ENCODE results near the gene SPHK2. TPM values are rescaled to one million over a fixed set of nuclear protein-coding genes. Genes with fewer than 3 reads are reported as not detected.
"Not testable (repeated sequence)": the region's sequence is repeated elsewhere in the genome, so short reads cannot be mapped to it uniquely, and the experiment has no call there.

SPHK2 gene
- total RNA-seq, 1 donor from 2014 or later = 7.2 TPM

DNA sequence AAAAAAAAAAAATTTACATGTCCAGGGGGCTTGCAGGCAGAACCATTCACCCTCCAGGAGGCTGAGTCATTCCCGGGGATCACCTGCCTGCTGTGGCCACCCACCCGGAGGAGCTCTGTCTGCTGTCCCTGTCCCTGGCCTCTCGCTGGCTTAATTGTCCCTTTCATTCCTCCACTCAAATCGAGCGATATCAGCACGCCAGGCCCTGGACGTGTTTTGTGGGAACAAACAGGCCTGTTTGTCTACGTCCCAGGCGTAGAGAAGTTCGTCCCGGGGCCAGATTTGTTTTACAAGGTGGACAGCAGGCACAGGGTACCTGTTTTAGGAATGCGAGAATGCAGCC is 46.2 kb upstream of the SPHK2 start:
- Mint-ChIP-seq H3K4me3 (no peak overlapping the region), H3K9me3 (no peaks in the 10 kb centered on the region), H3K27me3 (ENCODE audit: insufficient read depth, low read depth) (peaks cover 17% of the 10 kb centered on the region), H3K36me3 (no peaks in the 10 kb centered on the region), H3K4me1 (peaks cover 40% of the 10 kb centered on the region), H3K27ac (peak overlapping the region; percentile 92)
- DNase-seq (ENCODE audit: low spot score) = peak; percentile 67
- Histone ChIP-seq H3K9me3 (ENCODE audit: low read depth) (no peaks in the 10 kb centered on the region), H2AFZ (replicated peaks) (no peak overlapping the region), H3K9ac (no peak overlapping the region), H3K27me3 (peaks cover 9% of the 10 kb centered on the region), H4K20me1 (ENCODE audit: low read depth) (no peaks in the 10 kb centered on the region), H3K36me3 (no peaks in the 10 kb centered on the region), H3K4me1 (peaks cover 10% of the 10 kb centered on the region), H3F3A (ENCODE audit: low read depth) (peaks cover 23% of the 10 kb centered on the region), H3K79me2 (ENCODE audit: low read depth) (no peaks in the 10 kb centered on the region), H3K4me2 (peak overlapping the region; percentile 42), H3K4me3 (no peak overlapping the region), H3K27ac (no peak overlapping the region)
- TF ChIP-seq, protein P1, sequence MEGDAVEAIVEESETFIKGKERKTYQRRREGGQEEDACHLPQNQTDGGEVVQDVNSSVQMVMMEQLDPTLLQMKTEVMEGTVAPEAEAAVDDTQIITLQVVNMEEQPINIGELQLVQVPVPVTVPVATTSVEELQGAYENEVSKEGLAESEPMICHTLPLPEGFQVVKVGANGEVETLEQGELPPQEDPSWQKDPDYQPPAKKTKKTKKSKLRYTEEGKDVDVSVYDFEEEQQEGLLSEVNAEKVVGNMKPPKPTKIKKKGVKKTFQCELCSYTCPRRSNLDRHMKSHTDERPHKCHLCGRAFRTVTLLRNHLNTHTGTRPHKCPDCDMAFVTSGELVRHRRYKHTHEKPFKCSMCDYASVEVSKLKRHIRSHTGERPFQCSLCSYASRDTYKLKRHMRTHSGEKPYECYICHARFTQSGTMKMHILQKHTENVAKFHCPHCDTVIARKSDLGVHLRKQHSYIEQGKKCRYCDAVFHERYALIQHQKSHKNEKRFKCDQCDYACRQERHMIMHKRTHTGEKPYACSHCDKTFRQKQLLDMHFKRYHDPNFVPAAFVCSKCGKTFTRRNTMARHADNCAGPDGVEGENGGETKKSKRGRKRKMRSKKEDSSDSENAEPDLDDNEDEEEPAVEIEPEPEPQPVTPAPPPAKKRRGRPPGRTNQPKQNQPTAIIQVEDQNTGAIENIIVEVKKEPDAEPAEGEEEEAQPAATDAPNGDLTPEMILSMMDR (IDR thresholded peaks at IDR 0.05) = no peak
- TF ChIP-seq EZH2phosphoT487 (IDR thresholded peaks at IDR 0.05) (no peak), EZH2 (IDR thresholded peaks at IDR 0.05) (no peak)

DNA sequence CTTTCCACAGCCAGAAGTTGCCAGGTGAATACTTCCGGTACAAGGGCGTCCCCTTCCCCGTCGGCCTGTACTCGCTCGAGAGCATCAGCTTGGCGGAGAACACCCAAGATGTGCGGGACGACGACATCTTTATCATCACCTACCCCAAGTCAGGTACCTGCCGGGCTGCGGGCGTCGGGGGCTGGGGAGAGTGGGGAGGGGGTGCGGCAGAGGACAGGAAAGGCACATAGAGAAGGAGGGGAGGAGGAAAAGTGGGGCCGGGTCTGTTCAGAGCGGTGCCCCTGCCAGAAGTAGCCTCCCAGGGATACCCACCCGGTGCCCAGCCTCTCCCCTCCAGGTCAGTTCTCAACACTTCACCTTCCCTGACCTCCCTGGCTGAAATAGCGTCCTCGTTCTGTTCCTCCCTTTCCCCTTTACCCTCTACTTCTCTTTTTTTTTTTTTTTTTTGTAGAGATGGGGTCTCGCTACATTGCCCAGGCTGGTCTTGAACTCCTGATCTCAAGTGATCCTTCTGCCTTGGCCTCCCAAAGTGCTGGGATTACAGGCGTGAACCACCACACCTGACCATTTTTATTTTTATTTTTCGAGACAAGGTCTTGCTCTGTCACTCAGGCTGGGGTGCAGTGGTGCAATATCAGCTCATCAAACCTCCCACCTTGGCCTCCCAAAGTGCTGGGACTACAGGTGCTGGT is 43.2 kb upstream of the SPHK2 start:
- no peak overlapping the region for H3K27ac ChIP-seq
- DNase-seq (ENCODE audit: low spot score) = no peak
- Mint-ChIP-seq H3K27me3 (ENCODE audit: insufficient read depth, low read depth) (peaks cover 15% of the 10 kb centered on the region), H3K9me3 (no peaks in the 10 kb centered on the region), H3K36me3 (no peaks in the 10 kb centered on the region), H3K27ac (no peak overlapping the region), H3K4me3 (no peak overlapping the region), H3K4me1 (peaks cover 27% of the 10 kb centered on the region)
- peaks cover 13% of the 10 kb centered on the region for H3F3A ChIP-seq (ENCODE audit: low read depth)
- no peak overlapping the region for H3K4me2 ChIP-seq
- no peaks in the 10 kb centered on the region for H3K27me3 ChIP-seq
- no peaks in the 10 kb centered on the region for H3K36me3 ChIP-seq
- H3K79me2 ChIP-seq (ENCODE audit: low read depth) = no peaks in the 10 kb centered on the region
- no peaks in the 10 kb centered on the region for H4K20me1 ChIP-seq (ENCODE audit: low read depth)
- TF ChIP-seq, protein P1 (IDR thresholded peaks at IDR 0.05) = no peak
- TF ChIP-seq EZH2phosphoT487 (IDR thresholded peaks at IDR 0.05) = no peak
- no peak for TF ChIP-seq EZH2 (IDR thresholded peaks at IDR 0.05)
- no peaks in the 10 kb centered on the region for H3K9me3 ChIP-seq (ENCODE audit: low read depth)
- no peak overlapping the region for H2AFZ ChIP-seq (replicated peaks)
- peaks cover 10% of the 10 kb centered on the region for H3K4me1 ChIP-seq
- no peak overlapping the region for H3K4me3 ChIP-seq
- H3K9ac ChIP-seq = no peak overlapping the region

DNA sequence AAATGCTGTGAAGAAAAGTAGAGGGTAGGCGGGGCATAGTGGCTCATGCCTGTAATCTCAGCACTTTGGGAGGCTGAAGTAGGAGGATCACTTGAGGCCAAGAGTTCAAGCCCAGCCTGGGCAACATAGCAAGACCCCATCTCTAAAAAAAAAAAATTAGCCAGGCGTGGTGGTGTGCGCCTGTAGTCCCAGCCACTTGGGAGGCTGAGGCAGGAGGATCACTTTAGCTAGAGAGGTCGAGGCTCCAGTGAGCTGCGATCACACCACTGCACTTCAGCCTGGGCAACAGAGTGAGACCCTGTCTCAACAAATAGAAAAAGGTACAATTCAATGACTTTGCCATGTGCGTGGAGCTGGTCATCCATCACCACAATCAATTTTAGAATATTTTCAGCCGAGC is 41.4 kb upstream of the SPHK2 start:
- not testable (repeated sequence) for H3K9me3 Mint-ChIP-seq; H3K4me3 Mint-ChIP-seq; H4K20me1 ChIP-seq (ENCODE audit: low read depth); H3K9ac ChIP-seq; H3K79me2 ChIP-seq (ENCODE audit: low read depth); H3K36me3 Mint-ChIP-seq; H3K27ac ChIP-seq; H3K4me2 ChIP-seq; H3K9me3 ChIP-seq (ENCODE audit: low read depth); H3K27me3 ChIP-seq; H3K36me3 ChIP-seq; DNase-seq (ENCODE audit: low spot score); H3K27ac Mint-ChIP-seq; H3K4me3 ChIP-seq; H2AFZ ChIP-seq (replicated peaks); H3K27me3 Mint-ChIP-seq (ENCODE audit: insufficient read depth, low read depth); H3K4me1 ChIP-seq; H3F3A ChIP-seq (ENCODE audit: low read depth)
- H3K4me1 Mint-ChIP-seq = peaks cover 17% of the 10 kb centered on the region

DNA sequence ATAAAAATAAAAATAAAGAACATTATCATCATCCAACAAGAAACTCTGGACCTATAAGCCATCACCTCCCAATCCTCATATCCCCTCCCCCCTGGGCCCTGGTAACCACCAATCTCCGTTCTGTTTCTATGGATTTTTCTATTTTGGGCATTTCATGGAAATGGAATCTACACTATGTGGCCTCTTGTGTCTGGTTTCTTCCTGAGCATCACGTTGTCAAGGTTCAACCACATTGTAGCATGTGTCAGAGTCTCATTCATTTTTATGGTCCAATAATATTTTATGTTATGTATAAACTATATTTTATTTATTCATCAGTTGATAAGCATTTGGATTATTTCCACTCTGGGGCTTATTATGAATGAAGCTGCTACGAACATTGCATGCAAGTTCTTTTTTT is 40.4 kb upstream of the SPHK2 start:
- H3K27ac Mint-ChIP-seq = no peak overlapping the region
- no peak overlapping the region for H3K4me3 ChIP-seq

More for the DNA sequence above, 40.4 kb upstream of the SPHK2 start:
- H3K4me3 Mint-ChIP-seq = no peak overlapping the region
- no peak overlapping the region for H3K4me2 ChIP-seq
- H3F3A ChIP-seq (ENCODE audit: low read depth) = peaks cover 2% of the 10 kb centered on the region
- H3K4me1 Mint-ChIP-seq = peaks cover 10% of the 10 kb centered on the region
- no peaks in the 10 kb centered on the region for H3K9me3 ChIP-seq (ENCODE audit: low read depth)
- TF ChIP-seq EZH2 (IDR thresholded peaks at IDR 0.05) (no peak), EZH2phosphoT487 (IDR thresholded peaks at IDR 0.05) (no peak)
- TF ChIP-seq, protein P1 (IDR thresholded peaks at IDR 0.05) = no peak
- H2AFZ ChIP-seq (replicated peaks) = no peak overlapping the region
- H3K9me3 Mint-ChIP-seq = no peaks in the 10 kb centered on the region
- no peaks in the 10 kb centered on the region for H3K36me3 Mint-ChIP-seq
- peaks cover 7% of the 10 kb centered on the region for H3K27me3 Mint-ChIP-seq (ENCODE audit: insufficient read depth, low read depth)
- DNase-seq (ENCODE audit: low spot score) = no peak
- no peaks in the 10 kb centered on the region for H3K4me1 ChIP-seq
- no peaks in the 10 kb centered on the region for H3K36me3 ChIP-seq
- H3K27ac ChIP-seq = no peak overlapping the region
- H3K9ac ChIP-seq = no peak overlapping the region
- no peaks in the 10 kb centered on the region for H4K20me1 ChIP-seq (ENCODE audit: low read depth)
- H3K79me2 ChIP-seq (ENCODE audit: low read depth) = no peaks in the 10 kb centered on the region
- no peaks in the 10 kb centered on the region for H3K27me3 ChIP-seq
